HG02678 (cell line): ENCODE results near the gene INTS14.

Experiments used
- ATAC-seq: cut with Tn5 transposase; IDR thresholded peaks from one replicate; pipeline ENCODE4 v1.9.1; 2021; ENCODE audit warnings: mild to moderate bottlenecking, moderate library complexity; ENCODE audit not compliant: unreplicated experiment

INTS14 gene

DNA sequence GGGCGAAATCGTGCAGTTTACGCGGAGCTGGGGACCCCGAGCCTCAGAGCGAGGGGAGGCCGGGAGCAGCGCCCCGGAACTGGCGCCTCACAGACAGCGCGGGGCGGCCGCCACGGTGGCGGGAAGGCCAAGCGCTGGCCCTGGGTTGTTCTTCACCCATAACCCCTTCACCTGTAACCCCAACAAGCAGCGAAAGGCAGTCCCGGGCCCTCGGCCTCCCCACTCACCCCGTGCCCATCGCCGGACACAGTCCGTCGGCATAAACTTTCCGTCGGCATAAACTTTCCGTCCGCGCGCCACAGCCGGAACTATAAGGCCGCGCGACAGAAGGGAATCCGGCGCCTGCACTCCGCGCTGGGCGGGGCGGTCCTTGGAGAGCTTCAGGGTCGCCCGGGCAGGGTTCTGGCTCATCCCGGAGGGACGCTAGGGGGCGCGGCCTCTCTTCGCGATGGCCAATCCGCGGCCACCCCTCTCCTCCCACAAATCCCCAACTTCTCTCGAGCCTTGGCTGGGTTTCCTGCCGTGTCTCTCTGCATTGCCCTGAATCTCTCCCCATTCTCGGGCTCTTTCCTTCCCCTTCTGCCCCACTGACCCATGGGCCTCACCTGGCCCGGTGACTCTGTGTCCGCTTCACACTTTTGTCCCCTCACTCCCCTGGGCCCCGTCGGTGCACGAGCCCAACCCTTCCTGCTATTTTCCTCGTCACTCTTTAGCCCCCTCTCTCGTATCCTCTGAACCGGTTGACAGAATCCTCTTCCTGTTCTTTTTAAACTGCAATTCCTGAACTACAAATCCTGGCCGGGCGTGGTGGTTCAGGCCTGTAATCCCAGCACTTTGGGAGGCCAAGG lies at the start of gene INTS14:
TSS of gene INTS14 (minus strand) at position 261 of the 848 bp plus-strand sequence. CDS start 3,751 bp downstream, outside the sequence.
- peak; percentile 95 for ATAC-seq

DNA sequence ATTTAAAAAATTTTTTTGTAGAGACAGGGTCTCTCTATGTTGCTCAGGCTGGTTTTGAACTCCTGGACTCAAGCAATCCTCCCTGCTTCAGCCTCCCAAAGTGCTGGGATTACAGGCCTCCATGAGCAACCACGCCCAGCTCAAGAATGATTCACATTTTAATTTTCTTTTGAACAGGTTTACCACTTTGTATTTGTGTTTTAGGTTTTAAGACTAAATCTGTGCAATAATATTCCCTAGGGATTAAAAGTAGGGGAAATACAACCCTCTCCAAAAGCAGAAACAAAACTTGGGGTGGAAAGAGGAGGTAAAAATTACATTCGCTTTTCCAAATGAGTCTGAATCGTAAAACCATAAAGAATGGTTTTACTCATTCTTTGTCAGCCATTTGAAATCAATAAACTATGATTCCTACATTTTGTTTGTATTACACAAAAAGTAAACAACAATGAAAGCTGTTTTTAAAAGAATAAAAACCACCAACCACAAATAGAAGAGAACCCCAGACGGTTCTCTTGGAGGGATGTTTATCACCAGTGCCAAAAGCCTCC lies 48.6 kb upstream of the INTS14 start:
- ATAC-seq: no peak

DNA sequence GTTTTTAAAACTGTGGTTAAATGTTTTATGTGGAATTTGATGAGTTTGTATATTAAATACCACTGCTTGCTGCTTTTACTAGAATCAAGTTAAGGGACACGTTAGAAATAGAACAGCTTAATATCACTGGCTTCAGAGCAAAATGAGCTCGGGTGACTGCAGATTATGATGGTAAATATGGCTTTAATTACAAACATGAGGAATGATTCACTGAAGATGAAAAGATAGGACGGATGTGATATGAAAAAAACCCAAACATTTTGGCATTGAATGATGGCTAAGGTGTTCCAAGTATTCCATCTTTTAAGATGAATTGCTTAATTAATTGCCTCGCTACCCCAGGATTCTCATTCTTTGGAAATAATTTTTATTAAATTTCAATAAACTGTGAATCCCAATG lies 44.5 kb upstream of the INTS14 start:
- ATAC-seq: no peak

DNA sequence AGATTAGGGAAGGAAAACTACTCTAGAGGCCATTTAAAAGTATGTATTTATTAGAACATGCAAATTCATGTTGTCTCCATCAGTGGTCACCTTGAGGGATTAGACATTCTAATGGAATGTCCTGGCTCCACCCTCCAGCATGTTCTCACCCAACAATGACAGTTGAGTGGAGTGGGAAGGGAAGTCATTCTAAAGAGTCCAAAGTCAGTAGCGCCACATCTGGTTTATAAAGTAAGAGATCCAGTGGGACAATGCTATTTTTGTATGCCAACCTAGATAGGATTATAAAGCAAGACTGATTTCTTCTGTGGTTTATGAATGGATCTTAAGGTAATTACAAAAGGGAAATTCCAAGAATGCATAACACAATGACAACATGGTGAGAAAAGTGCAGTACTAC lies 44.1 kb upstream of the INTS14 start:
- ATAC-seq: no peak

DNA sequence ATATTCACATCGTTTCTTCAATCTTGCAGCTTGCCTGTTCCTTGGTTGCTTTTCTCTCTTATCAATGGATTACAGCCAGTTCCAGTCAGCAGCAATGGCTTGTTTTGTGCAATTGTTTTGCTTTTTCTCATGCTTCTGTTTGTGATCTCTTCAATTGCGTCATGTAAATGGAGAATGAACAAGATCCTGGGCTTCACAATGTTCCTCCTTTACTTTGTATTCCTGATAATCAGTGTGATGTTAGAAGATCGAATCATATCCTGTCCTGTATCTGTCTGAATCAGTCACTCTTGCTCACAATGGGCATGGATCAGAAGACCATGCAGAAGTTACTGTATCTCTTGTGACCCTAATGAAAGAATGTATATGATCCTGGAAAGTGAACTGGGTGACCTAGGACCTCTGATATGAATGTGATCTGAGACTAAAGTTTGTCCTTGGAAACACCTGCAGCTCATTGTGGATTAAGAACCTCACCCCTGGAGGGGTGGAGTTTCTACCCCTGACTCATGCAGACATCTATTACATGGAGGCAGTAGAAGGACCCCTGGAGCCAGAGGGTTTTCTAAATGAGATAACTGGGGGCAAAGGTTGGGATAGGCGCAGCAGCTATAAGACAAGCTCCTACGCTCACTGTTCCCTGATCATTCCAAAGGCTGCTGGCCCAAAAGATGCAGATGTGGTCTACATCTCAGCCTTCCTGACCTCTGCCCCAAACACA lies 43.0 kb upstream of the INTS14 start:
- ATAC-seq: no peak

DNA sequence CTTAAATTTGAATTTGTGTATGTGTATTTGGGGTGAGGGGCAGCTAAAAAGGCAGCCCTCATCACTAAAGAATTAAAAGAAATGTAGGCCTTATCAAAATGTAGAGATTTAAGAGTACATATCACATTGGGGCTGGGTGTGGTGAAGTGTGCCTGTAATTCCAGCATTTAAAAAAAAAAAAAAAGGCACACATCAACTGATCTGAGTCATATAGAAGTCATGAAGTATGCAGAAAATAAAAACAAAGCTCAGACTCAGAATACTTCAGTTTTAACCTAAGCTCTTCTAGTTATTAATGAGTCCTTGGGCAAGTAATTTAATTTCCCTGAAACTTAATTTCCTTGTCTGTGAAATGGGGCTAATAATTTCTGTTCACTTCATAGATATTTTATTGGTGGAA lies 42.4 kb upstream of the INTS14 start:
- ATAC-seq: no peak

DNA sequence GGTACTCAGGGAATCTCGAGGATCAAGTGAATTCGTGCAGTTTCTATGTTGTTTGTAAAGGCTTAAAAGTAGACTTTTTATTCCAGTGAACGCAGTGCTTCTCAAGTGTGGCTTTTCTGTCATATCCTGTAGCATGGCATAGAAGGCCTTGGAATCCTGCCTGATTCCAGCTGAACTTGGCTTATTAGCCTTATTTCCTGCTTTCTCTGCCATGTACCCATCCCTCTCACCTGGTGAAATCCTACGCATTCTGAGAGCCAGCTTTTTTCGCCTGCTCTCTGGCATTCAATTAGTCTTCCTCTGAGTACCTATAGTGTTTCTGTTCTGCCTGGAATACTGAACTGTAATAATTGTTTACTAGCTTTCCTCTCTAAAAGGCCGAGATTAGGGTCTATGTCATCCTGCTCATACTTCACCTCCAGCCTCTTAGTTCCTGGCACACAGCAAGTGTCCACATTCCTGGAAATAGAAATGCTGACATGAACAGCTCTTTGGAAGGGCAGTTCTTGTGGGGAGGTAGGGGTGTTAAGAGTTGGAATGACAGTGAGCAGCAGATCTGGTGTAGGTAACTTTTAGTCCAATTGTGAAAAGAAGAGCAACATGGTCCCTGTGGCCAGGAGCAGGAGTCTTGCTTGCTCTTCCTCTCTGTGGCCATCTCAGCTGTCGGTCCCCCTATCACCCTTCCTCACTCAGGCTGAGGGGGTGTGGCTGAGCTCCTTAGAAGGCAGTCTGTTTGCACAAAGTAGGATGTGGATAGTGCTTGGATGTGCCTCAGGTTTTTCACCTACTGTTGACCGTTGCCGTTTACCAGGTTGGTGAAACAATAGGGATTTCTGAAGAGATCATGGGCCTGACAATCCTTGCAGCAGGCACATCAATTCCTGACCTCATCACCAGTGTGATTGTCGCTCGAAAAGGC lies 41.2 kb upstream of the INTS14 start:
- no peak for ATAC-seq

DNA sequence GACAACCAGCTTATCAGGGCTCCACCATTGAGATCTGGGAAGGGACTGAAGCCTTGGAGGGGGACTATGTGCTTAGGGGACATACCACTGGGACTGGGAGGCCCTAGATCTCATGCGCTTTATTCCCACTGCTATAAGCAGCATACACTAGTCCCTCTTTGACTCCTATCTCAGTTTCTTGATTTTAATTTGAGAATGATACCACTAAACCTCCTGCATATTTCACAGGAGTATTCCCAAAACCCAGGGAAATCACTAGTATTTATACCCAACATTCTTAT lies 40.1 kb upstream of the INTS14 start:
- no peak for ATAC-seq

DNA sequence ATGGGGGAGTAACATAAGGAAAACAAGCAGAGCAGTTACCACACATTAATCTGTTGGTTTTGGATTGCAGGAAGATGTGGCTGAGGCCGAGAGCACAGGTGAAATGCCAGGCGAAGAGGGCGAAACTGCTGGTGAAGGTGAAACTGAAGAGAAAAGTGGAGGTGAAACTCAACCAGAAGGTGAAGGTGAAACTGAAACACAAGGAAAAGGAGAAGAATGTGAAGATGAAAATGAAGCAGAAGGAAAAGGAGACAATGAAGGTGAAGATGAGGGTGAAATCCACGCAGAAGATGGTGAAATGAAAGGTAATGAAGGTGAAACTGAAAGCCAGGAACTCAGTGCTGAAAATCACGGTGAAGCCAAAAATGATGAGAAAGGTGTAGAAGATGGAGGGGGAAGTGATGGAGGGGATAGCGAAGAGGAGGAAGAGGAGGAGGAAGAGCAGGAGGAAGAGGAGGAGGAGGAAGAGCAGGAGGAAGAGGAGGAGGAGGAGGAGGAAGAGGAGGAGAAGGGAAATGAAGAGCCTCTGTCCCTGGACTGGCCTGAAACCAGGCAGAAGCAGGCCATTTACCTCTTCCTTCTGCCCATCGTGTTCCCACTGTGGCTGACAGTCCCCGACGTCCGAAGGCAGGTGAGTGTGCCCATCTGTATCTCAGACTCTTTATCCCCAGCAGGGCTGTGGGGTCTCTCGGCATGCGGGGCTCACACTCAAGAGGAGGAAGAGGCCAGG lies 39.5 kb upstream of the INTS14 start:
- ATAC-seq: no peak

DNA sequence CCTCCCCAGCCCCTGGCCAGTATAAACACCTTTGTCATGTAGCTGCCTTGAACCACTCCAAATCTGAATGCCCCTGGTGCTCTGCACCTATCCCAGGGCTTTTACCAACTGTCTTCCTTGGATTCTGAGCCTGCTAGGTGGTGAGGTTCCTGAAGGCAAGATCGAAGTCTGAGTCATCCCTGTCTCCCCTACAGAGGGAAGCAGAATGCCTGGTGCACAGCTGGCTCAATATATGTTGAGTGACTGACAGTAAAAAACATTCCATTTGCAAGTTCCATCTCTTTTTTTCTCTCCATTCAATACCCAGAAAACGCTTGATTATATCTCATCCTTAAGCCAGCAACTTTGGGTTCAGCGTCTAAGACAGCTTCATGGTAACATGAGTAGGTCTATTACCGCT lies 35.6 kb upstream of the INTS14 start:
- ATAC-seq: no peak

DNA sequence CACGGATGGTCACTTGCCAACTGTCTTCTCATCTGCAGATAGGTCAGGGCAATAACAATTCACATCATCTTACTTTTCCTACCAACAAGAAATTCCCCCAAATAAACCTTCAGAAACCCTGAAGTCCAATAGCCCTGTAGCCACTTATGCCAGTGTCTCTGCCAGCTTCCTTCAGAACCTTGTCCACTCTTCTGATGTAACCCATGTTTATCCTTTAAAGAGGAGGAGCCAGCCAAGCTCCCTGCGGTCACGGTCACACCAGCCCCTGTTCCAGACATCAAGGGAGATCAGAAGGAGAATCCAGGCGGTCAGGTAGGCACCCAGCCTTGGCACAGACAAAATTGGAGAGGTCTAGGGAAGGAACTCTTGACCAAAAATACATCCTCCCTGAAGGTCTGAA lies 34.5 kb upstream of the INTS14 start:
- no peak for ATAC-seq

DNA sequence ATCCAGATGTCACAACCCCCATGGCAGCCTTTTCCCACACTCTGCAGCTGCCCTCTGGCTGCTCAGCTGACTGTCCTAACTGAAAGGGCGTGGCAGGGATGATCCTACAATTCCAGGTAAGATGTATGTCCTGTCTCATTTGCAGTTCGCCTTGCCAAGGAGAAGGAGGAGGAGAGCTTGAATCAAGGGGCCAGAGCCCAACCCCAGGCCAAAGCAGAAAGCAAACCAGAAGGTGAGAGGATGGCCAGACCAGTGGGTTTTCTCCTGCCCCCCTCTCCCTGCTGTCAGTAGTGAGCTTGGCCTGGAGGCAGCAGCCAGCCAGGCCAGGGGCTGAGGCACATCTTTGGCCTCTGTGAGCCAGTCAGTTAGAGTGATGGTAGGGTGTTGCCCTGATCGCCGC lies 33.4 kb upstream of the INTS14 start:
- ATAC-seq: no peak

DNA sequence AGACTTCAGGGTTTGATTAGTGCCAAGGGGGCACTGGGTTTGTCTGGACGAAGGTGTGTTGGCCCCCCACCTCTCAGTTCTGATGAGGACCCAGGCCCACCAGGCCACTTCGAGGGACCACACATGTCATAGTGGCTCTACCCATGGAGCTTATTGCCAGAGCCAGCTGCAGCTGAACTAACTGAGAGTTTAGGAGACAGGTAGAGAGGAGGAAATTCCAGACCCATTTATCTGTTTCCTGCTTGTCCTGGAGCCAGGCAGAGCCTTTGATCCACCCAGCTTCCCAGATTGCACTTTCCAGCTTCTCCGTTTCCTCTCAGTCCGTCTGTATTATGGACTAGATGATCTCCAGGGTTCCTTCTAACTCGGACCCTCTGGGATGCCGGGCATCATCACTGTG lies 31.7 kb upstream of the INTS14 start:
- ATAC-seq: no peak

DNA sequence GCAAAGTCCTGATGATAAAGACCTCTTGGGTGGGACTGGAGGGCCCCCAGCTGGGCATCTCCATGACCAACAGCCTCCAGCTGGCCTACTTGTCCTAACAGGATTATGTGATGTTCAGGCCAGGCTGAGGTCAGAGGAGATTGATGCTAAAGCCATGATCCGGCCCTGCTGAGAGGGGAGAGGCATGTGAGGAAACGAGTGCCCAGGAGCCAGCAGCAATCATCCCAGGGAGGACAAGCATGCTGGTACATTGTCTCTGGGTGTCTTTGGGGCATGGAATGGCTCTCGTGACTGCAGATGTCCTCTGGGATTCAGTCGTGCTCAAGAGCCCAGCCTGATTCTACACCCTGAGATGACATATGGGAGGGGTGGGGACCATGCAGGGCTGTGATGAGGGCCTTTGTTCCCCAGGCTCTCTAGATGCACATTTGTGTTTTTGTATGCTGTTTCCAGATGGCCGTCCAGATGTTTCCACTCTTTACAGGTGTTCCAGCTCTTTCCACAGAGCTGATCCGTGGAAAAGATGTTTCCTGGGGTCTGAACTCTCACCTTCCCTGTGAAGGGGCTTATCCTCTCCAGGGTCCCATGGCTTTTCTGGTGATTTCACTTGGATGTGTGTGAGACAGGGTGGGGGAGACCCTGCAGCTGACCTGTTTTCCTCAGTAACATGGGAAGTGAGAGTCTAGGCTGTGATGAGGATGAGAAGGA lies 31.0 kb upstream of the INTS14 start:
- ATAC-seq: no peak

DNA sequence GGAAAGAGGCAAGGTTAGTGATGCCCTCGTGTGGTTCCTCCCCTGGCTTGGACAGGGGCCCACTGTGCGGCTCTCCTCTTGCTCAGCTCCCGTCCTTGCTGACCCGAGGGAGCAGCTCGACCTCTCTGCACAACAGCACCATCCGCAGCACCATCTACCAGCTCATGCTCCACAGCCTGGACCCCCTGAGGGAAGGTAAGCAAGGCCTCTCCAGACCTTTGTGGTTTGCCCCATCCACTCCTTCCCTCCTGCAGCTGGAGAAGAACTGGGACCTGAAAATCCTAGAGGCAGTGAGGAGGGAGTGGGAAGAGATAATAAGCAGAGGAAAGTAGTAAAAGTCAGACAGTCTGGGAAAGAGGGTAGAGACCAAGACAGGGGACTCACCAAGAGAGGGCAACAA lies 28.6 kb upstream of the INTS14 start:
- no peak for ATAC-seq

DNA sequence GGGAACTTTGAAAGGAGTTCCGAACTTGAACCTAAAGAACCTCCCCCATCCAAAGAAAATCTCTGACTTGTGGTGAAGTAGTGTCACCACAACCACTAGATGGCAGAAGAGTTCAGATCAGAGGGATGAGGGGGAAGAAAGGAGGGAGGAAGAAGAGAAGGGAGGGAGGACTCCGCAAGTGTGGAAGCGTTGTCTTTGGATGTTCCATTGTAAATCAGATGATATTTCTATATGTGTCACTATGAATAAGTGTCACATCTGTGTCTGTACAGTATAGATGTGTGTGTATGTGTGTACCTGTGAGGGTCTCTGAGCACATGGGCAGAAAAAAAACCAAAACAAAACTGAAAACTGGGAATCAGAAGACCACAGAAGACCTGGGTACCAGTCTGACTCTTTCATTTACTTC lies 27.8 kb upstream of the INTS14 start:
- no peak for ATAC-seq

DNA sequence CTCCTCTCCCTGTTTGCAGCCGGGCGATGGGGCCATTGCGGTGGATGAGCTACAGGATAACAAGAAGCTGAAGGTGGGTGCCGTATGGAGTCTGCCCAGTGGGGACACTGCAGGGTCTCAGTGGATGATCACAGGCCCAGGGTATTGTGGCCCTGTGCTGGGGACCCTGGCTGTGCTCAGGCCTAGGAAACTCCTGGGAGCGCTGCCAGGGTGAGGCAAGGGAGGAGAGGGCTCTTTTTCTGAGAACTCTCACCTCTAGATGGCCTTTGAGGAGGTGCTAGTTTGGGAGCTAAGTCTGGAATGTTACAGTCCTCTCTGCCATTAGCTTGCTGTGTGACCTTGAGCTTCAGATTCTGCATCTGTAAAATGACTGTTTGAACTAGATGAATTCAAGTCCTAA lies 27.2 kb upstream of the INTS14 start:
- ATAC-seq: no peak

DNA sequence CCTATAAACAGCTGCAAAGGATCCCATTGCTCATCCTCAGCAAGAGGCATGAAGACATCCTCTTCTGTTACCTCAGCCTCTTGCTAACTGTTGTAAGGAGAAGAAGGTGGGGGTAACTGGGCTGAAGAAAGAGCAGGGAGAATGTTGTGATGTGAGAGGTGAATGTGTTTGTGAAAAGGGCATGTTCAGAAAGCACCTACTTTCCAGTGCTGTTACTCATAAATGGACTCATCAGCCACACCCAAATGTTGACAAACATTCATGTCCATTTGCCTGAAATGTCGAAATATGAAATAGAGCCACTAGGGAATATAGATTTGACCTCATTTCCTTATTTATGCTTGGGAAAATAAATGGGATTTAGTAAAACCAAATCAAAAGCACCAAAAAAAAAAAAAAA lies 23.4 kb upstream of the INTS14 start:
- ATAC-seq: no peak

DNA sequence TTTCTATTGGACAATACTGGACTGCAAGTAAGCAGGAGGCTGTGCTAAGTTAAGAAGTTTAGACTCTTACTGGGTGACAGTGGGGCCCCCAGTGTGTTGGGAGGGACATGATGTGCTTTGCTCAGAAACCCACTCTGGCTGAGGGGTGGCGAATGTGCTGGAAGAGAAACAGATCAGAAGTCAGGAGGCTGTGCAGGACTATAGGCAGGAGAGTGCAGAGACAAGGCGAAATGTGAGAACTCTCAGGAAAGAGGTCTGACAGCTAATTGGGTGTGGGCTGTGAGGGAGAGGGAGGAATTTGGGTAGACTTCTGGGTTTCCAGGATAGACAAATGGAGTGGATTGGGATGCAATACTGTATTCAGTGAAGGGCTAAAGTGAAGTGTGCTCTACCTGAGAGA lies 22.8 kb upstream of the INTS14 start:
- ATAC-seq: no peak

DNA sequence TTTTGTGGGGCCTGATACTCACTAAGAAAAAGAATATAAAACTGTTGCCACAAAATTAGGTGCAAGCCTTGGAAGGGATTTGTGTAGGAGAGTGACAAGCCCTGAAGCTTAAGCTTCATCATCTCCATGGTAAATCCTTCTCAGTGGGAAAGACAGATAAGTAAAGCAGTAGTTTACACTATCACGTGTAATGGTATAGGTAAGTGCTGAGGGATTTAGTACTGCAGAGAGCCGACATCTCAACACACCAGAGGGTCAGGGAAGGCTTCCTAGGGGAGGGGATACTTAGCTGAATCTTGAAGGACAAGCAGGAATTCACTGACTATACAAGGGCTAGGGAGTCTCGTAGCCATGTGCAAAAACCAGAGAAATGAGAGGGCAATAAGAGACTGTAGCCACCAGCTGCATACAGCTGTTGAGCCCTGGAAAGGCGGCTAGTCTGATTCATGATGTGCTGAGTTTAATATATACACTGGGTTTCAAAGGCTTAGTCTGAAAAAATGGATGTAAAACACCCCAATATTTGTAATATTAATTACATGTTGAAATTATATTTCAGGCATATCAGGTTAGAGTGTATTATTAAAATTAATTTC lies 21.9 kb upstream of the INTS14 start:
- no peak for ATAC-seq
